B cell (primary cell): Measurements from ENCODE around the gene MAN2A1. TPM values are rescaled to one million over a fixed set of nuclear protein-coding genes. Genes with fewer than 3 reads are reported as not detected.

Experiments used
- ATAC-seq: fragments of 200-7000 bp; cut with Tn5 transposase; one replicate; pipeline ENCODE4 v1.10.0; 2021; ENCODE audit warnings: low read depth, mild to moderate bottlenecking, moderate number of reproducible peaks, moderate library complexity
- CTCF ChIA-PET: fragments of 350-600 bp; sonication (Branson Sonifier 250); formaldehyde crosslinking; loops from one replicate; lab custom pipeline; 2021; ENCODE audit warnings: antibody characterized with exemption, inconsistent platforms; lab: Charles Lee
- POLR2A ChIA-PET: fragments of 350-600 bp; sonication (Branson Sonifier 250); formaldehyde crosslinking; loops from one replicate; lab custom pipeline; 2021; ENCODE audit warnings: antibody characterized with exemption; lab: Charles Lee
- DNase-seq: peaks from one replicate; pipeline ENCODE4 v3.0.0; 2013
- H2AFZ ChIP-seq: 2 replicates; pipeline ENCODE4 v1.6.1; 2012; ENCODE audit warnings: mild to moderate bottlenecking, low read depth, low read length; ENCODE audit not compliant: insufficient read depth, poor library complexity, severe bottlenecking
- H3K27ac ChIP-seq, 2 donors: 1 replicate in 1 of 2; 2 replicates in 1 of 2; pipeline ENCODE4 v1.5.1; 2012 to 2013; ENCODE audit warnings: low read length in 2 of 2, mild to moderate bottlenecking in 2 of 2, moderate library complexity in 1 of 2
- H3K27me3 ChIP-seq, 4 experiments: fragments of 200-600 bp in 1 of 4; sonication (generic) in 1 of 4; replicated peaks in 1 of 4; 1 replicate in 2 of 4; 2 replicates in 2 of 4; pipeline versions ENCODE4 v1.6.1 to v1.7.0; 2013 to 2016; ENCODE audit warnings: low read length in 3 of 4, mild to moderate bottlenecking in 2 of 4, mixed read lengths in 1 of 4, moderate library complexity in 1 of 4; ENCODE audit not compliant: insufficient read depth in 4 of 4, control insufficient read depth in 3 of 4; ENCODE audit errors: control extremely low read depth in 1 of 4
- H3K36me3 ChIP-seq, 2 experiments: replicated peaks in 1 of 2; 1 replicate in 1 of 2; 2 replicates in 1 of 2; pipeline versions ENCODE4 v1.6.1 to v1.7.1; 2013; ENCODE audit warnings: low read length in 1 of 2; ENCODE audit not compliant: insufficient read depth in 2 of 2, control insufficient read depth in 1 of 2; ENCODE audit errors: control extremely low read depth in 1 of 2, extremely low read depth in 1 of 2
- H3K4me1 ChIP-seq, 2 donors: fragments of 200-600 bp in 1 of 2; sonication (generic) in 1 of 2; 1 replicate in 1 of 2; 2 replicates in 1 of 2; pipeline versions ENCODE4 v1.5.1 to v1.6.1; 2013 to 2017; ENCODE audit warnings: low read length in 2 of 2; ENCODE audit not compliant: control insufficient read depth in 2 of 2, insufficient read depth in 2 of 2
- H3K4me2 ChIP-seq: replicated peaks from 2 replicates; pipeline ENCODE3; 2012; ENCODE audit warnings: mild to moderate bottlenecking, low read depth, low read length; ENCODE audit not compliant: poor library complexity, severe bottlenecking
- H3K4me3 ChIP-seq, 5 experiments: fragments of 200-600 bp in 1 of 5; sonication (generic) in 1 of 5; 1 replicate in 3 of 5; 2 replicates in 2 of 5; pipeline versions ENCODE4 v1.5.1 to v1.7.0; 2011 to 2016; ENCODE audit warnings: low read length in 4 of 5, mild to moderate bottlenecking in 4 of 5, low read depth in 2 of 5, control low read depth in 1 of 5, moderate library complexity in 1 of 5; ENCODE audit not compliant: insufficient read depth in 1 of 5; ENCODE audit errors: control extremely low read depth in 1 of 5, extremely low read depth in 1 of 5
- H3K79me2 ChIP-seq: fragments of 200-600 bp; sonication (generic); one replicate; pipeline ENCODE4 v1.6.0; 2016; ENCODE audit warnings: low read length; ENCODE audit not compliant: control insufficient read depth, insufficient read depth
- H3K9ac ChIP-seq: fragments of 200-600 bp; sonication (generic); 2 replicates; pipeline ENCODE4 v1.6.1; 2017; ENCODE audit warnings: mild to moderate bottlenecking, low read length, moderate library complexity
- H3K9me3 ChIP-seq, 3 donors: one replicate each; pipeline versions ENCODE4 v1.6.1 to v1.7.1; 2013; ENCODE audit warnings: low read length in 2 of 3; ENCODE audit not compliant: control insufficient read depth in 2 of 3, insufficient read depth in 1 of 3; ENCODE audit errors: control extremely low read depth in 1 of 3
- H4K20me1 ChIP-seq: 2 replicates; pipeline ENCODE4 v1.6.0; 2012; ENCODE audit warnings: mild to moderate bottlenecking, low read length; ENCODE audit not compliant: insufficient read depth, control insufficient read depth, poor library complexity, severe bottlenecking
- H3K27ac Mint-ChIP-seq: one replicate; pipeline ENCODE4 v1.8.0; 2021; ENCODE audit warnings: mixed read lengths
- H3K27me3 Mint-ChIP-seq: one replicate; pipeline ENCODE4 v1.8.0; 2021; ENCODE audit warnings: mixed read lengths
- H3K4me1 Mint-ChIP-seq: one replicate; pipeline ENCODE4 v1.8.0; 2021; ENCODE audit warnings: mixed read lengths
- H3K4me3 Mint-ChIP-seq: one replicate; pipeline ENCODE4 v1.8.0; 2021; ENCODE audit warnings: mixed read lengths
- H3K9me3 Mint-ChIP-seq: one replicate; pipeline ENCODE4 v1.8.0; 2022; ENCODE audit warnings: mixed read lengths; ENCODE audit not compliant: insufficient read depth
- EZH2 ChIP-seq: IDR thresholded peaks from 2 replicates; pipeline ENCODE4 v1.6.1; 2012; ENCODE audit warnings: borderline replicate concordance, low read depth, mild to moderate bottlenecking, moderate library complexity, low read length; ENCODE audit not compliant: insufficient read depth, poor library complexity, severe bottlenecking
- WGBS: methylation state at CpG from one replicate; pipeline ENCODE4 v1.1.5; 2013; ENCODE audit warnings: missing lambda C conversion rate; ENCODE audit not compliant: insufficient coverage; 5-methylcytosine and 5-hydroxymethylcytosine counted together
- intact Hi-C: fragments of 100-400 bp; cut with micrococcal nuclease; formaldehyde crosslinking; loops from one replicate; pipeline ENCODE4 v1.10.0; 2022
- polyA plus RNA-seq: library from polyadenylated mRNA; depleted of rRNA; stranded (reverse); fragments of >200 nt; gene quantifications from 2 replicates; pipeline ENCODE4 v1.2.3, GENCODE V29; 2012
- total RNA-seq, 2 donors: library from RNA; stranded (reverse); fragments of 120-200 nt in 1 of 2; gene quantifications; 1 replicate in 1 of 2; 2 replicates in 1 of 2; pipeline versions ENCODE4 v1.2.3 to v1.2.4, GENCODE V29; 2013 to 2022
- TF ChIP-seq, protein P1 (sequence below): fragments of 200-600 bp; IDR thresholded peaks from one replicate; pipeline ENCODE4 v1.8.0; 2022; ENCODE audit warnings: antibody characterized with exemption, mild to moderate bottlenecking

Gene MAN2A1
- total and polyA plus RNA-seq, 2 donors (not counting 1 experiment from before 2014, with no cell fraction given) = 12.7 to 55.0 TPM

GRCh38 chr5:109805883-109806282 is 116.2 kb downstream of the MAN2A1 start:
- H3K27ac Mint-ChIP-seq = no peak overlapping the region
- no peaks in the 10 kb centered on the region for H3K27me3 Mint-ChIP-seq
- no peak overlapping the region for H3K27ac ChIP-seq
- ATAC-seq (no peak), DNase-seq (no peak)
- H3K4me3 Mint-ChIP-seq = no peak overlapping the region
- no peaks in the 10 kb centered on the region for H3K4me1 Mint-ChIP-seq
- ChIA-PET POLR2A (no interaction called here), CTCF (no interaction called here)
- no peaks in the 10 kb centered on the region for H3K9me3 Mint-ChIP-seq
- H3K79me2 ChIP-seq = no peaks in the 10 kb centered on the region
- H3K36me3 ChIP-seq = peaks cover 2 to 16% of the 10 kb centered on the region in 2 experiments
- WGBS = 83% methylated on average over 1 of the region's 3 CpGs
- intact Hi-C loops = no loop called here
- no peak overlapping the region for H3K9ac ChIP-seq
- H4K20me1 ChIP-seq = no peaks in the 10 kb centered on the region
- H3K9me3 ChIP-seq = no peaks in the 10 kb centered on the region
- no peak overlapping the region for H3K4me3 ChIP-seq
- no peak overlapping the region for H3K4me2 ChIP-seq
- no peak overlapping the region for H2AFZ ChIP-seq
- H3K4me1 ChIP-seq = no peaks in the 10 kb centered on the region
- TF ChIP-seq, protein P1, sequence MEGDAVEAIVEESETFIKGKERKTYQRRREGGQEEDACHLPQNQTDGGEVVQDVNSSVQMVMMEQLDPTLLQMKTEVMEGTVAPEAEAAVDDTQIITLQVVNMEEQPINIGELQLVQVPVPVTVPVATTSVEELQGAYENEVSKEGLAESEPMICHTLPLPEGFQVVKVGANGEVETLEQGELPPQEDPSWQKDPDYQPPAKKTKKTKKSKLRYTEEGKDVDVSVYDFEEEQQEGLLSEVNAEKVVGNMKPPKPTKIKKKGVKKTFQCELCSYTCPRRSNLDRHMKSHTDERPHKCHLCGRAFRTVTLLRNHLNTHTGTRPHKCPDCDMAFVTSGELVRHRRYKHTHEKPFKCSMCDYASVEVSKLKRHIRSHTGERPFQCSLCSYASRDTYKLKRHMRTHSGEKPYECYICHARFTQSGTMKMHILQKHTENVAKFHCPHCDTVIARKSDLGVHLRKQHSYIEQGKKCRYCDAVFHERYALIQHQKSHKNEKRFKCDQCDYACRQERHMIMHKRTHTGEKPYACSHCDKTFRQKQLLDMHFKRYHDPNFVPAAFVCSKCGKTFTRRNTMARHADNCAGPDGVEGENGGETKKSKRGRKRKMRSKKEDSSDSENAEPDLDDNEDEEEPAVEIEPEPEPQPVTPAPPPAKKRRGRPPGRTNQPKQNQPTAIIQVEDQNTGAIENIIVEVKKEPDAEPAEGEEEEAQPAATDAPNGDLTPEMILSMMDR = no peak
- TF ChIP-seq EZH2 = no peak
- no peaks in the 10 kb centered on the region for H3K27me3 ChIP-seq

- no peaks in the 10 kb centered on the region for H4K20me1 ChIP-seq
- H3K4me3 Mint-ChIP-seq = no peak overlapping the region
- H3K4me3 ChIP-seq = no peak overlapping the region
- intact Hi-C loops = no loop called here
- no peak overlapping the region for H3K4me2 ChIP-seq
- H3K27ac Mint-ChIP-seq = no peak overlapping the region
- DNase-seq (no peak), ATAC-seq (no peak)
- no peaks in the 10 kb centered on the region for H3K9me3 ChIP-seq
- H3K4me1 ChIP-seq = no peaks in the 10 kb centered on the region
- H3K9me3 Mint-ChIP-seq = no peaks in the 10 kb centered on the region
- H3K27ac ChIP-seq = no peak overlapping the region
- H3K27me3 ChIP-seq = no peaks in the 10 kb centered on the region
- H3K36me3 ChIP-seq = peaks cover 0 to 23% of the 10 kb centered on the region in 2 experiments
- ChIA-PET POLR2A (interaction anchor here (0.6 kb wide), 1 partner anchor 106 kb away, joined by 3 read pairs; no protein-coding TSS in a partner anchor), CTCF (no interaction called here)
- no peak overlapping the region for H2AFZ ChIP-seq
- H3K9ac ChIP-seq = no peak overlapping the region
- TF ChIP-seq EZH2 = no peak
- TF ChIP-seq, protein P1 = no peak
- no CpG with 5 or more reads among the region's 2 CpGs for WGBS
- H3K4me1 Mint-ChIP-seq = no peaks in the 10 kb centered on the region
- H3K79me2 ChIP-seq = no peaks in the 10 kb centered on the region
- no peaks in the 10 kb centered on the region for H3K27me3 Mint-ChIP-seq
Observed at GRCh38 chr5:109812698-109813097, 123.0 kb downstream of the MAN2A1 start.
